H1 (cell line): ENCODE measurements around the gene RRAS2. TPM values are rescaled to one million over a fixed set of nuclear protein-coding genes. Genes with fewer than 3 reads are reported as not detected.

ENCODE experiments used
- CTCF ChIA-PET: fragments of 300-600 bp; sonication (Branson Sonifier 250); formaldehyde crosslinking; loops from one replicate; lab custom pipeline; 2021; ENCODE audit not compliant: partially characterized antibody; lab: Charles Lee
- POLR2A ChIA-PET: fragments of 300-600 bp; sonication (Branson Sonifier 250); formaldehyde crosslinking; loops from one replicate; lab custom pipeline; 2021; ENCODE audit warnings: inconsistent platforms; ENCODE audit not compliant: partially characterized antibody; lab: Charles Lee
- DNase-seq, 2 experiments: peaks; one replicate each; pipeline versions ENCODE4 v3.0.0 to v3.0.0-alpha.2; 2010 to 2022; ENCODE audit warnings: low spot score in 2 of 2, low read depth in 1 of 2, mixed read lengths in 1 of 2
- FAIRE-seq: peaks from 2 replicates; lab custom pipeline; 2011; peaks lifted over from hg19 to GRCh38; lab: Jason Lieb, UNC
- H2AFZ ChIP-seq: 2 replicates; pipeline ENCODE4 v1.8.1; 2012; ENCODE audit warnings: low read length, inconsistent platforms
- H2AK5ac ChIP-seq: 2 replicates; pipeline ENCODE4 v1.6.1; 2013; ENCODE audit warnings: low read depth, low read length
- H2BK120ac ChIP-seq: replicated peaks from 2 replicates; pipeline ENCODE3; 2013; ENCODE audit warnings: low read depth, low read length, inconsistent platforms
- H2BK12ac ChIP-seq: 2 replicates; pipeline ENCODE4 v1.6.1; 2013; ENCODE audit warnings: low read depth, low read length
- H2BK15ac ChIP-seq: 2 replicates; pipeline ENCODE4 v1.6.1; 2013; ENCODE audit warnings: low read length
- H2BK20ac ChIP-seq: 2 replicates; pipeline ENCODE4 v1.6.1; 2013; ENCODE audit warnings: low read length
- H2BK5ac ChIP-seq: 2 replicates; pipeline ENCODE4 v1.6.1; 2013; ENCODE audit warnings: low read depth, low read length
- H3K14ac ChIP-seq: 2 replicates; pipeline ENCODE4 v1.6.1; 2013; ENCODE audit warnings: inconsistent platforms; ENCODE audit not compliant: insufficient read length
- H3K18ac ChIP-seq: 2 replicates; pipeline ENCODE4 v1.6.1; 2013; ENCODE audit warnings: low read length; ENCODE audit errors: extremely low read depth
- H3K23ac ChIP-seq: 2 replicates; pipeline ENCODE4 v1.6.1; 2013; ENCODE audit warnings: inconsistent platforms; ENCODE audit not compliant: insufficient read length
- H3K23me2 ChIP-seq: 2 replicates; pipeline ENCODE4 v1.6.1; 2013; ENCODE audit warnings: low read depth, low read length
- H3K27ac ChIP-seq: 2 replicates; pipeline ENCODE4 v1.6.1; 2011; ENCODE audit warnings: low read depth, low read length, inconsistent platforms
- H3K27me3 ChIP-seq, 4 experiments: replicated peaks in 1 of 4; 1 replicate in 1 of 4; 2 replicates in 3 of 4; pipeline versions ENCODE4 v1.6.1 to v1.8.1; 2011 to 2013; ENCODE audit warnings: low read length in 3 of 4, mild to moderate bottlenecking in 3 of 4, inconsistent platforms in 2 of 4, mixed read lengths in 2 of 4, moderate library complexity in 1 of 4; ENCODE audit not compliant: control insufficient read depth in 3 of 4, insufficient read depth in 3 of 4; ENCODE audit errors: extremely low read depth in 1 of 4
- H3K36me3 ChIP-seq, 4 experiments: 2 replicates each; pipeline versions ENCODE4 v1.6.1 to v1.8.1; 2011 to 2013; ENCODE audit warnings: mild to moderate bottlenecking in 4 of 4, low read length in 3 of 4, moderate library complexity in 2 of 4, control low read depth in 1 of 4, inconsistent platforms in 1 of 4; ENCODE audit not compliant: insufficient read depth in 4 of 4, control insufficient read depth in 2 of 4
- H3K4ac ChIP-seq: replicated peaks from 2 replicates; pipeline ENCODE3; 2013; ENCODE audit warnings: low read length, low read depth, mixed read lengths, inconsistent platforms; ENCODE audit not compliant: insufficient read length
- H3K4me1 ChIP-seq, 4 experiments: replicated peaks in 1 of 4; 1 replicate in 1 of 4; 2 replicates in 3 of 4; pipeline versions ENCODE4 v1.6.1 to v1.8.1; 2011 to 2013; ENCODE audit warnings: low read length in 3 of 4, inconsistent platforms in 2 of 4, mixed read lengths in 1 of 4; ENCODE audit not compliant: insufficient read depth in 4 of 4, control insufficient read depth in 3 of 4
- H3K4me2 ChIP-seq, 2 experiments: 2 replicates each; pipeline versions ENCODE4 v1.6.1 to v1.8.1; 2011 to 2013; ENCODE audit warnings: low read depth in 2 of 2, low read length in 2 of 2, control low read depth in 1 of 2, inconsistent platforms in 1 of 2, mild to moderate bottlenecking in 1 of 2; ENCODE audit not compliant: insufficient read depth in 1 of 2
- H3K4me3 ChIP-seq, 4 experiments: fragments of 200-600, 300-600 bp in 1 of 4; sonication (generic), shearing (Covaris generic), sonication (Bioruptor Twin) in 1 of 4; 2 replicates each; pipeline versions ENCODE4 v1.5.1 to v1.8.1; 2011 to 2016; ENCODE audit warnings: low read length in 4 of 4, low read depth in 3 of 4, control low read depth in 2 of 4, inconsistent platforms in 2 of 4, mild to moderate bottlenecking in 2 of 4, mixed read lengths in 1 of 4, moderate library complexity in 1 of 4; ENCODE audit not compliant: insufficient read depth in 2 of 4; ENCODE audit errors: extremely low read depth in 1 of 4
- H3K56ac ChIP-seq: replicated peaks from 2 replicates; pipeline ENCODE3; 2013; ENCODE audit warnings: low read depth, mild to moderate bottlenecking, mixed read lengths, low read length, inconsistent platforms; ENCODE audit not compliant: insufficient read length
- H3K79me1 ChIP-seq: 2 replicates; pipeline ENCODE4 v1.6.1; 2013; ENCODE audit warnings: low read depth, low read length, control low read depth
- H3K79me2 ChIP-seq, 2 experiments: 2 replicates each; pipeline versions ENCODE4 v1.6.1 to v1.8.1; 2012 to 2013; ENCODE audit warnings: low read length in 2 of 2, mild to moderate bottlenecking in 2 of 2, inconsistent platforms in 1 of 2; ENCODE audit not compliant: insufficient read depth in 2 of 2, control insufficient read depth in 1 of 2
- H3K9ac ChIP-seq, 4 experiments: replicated peaks in 1 of 4; 1 replicate in 1 of 4; 2 replicates in 3 of 4; pipeline versions ENCODE4 v1.6.1 to v1.8.1; 2011 to 2013; ENCODE audit warnings: low read depth in 3 of 4, low read length in 3 of 4, control low read depth in 2 of 4, mild to moderate bottlenecking in 2 of 4, moderate library complexity in 2 of 4, inconsistent platforms in 1 of 4; ENCODE audit errors: extremely low read depth in 1 of 4
- H3K9me3 ChIP-seq, 2 experiments: 2 replicates each; pipeline versions ENCODE4 v1.6.1 to v1.8.1; 2012 to 2013; ENCODE audit warnings: mild to moderate bottlenecking in 2 of 2, moderate library complexity in 2 of 2, control low read depth in 1 of 2, inconsistent platforms in 1 of 2, low read depth in 1 of 2, low read length in 1 of 2, mixed read lengths in 1 of 2; ENCODE audit not compliant: insufficient read depth in 2 of 2
- H4K20me1 ChIP-seq, 2 experiments: replicated peaks in 1 of 2; 2 replicates each; pipeline versions ENCODE3 to v1.8.1; 2011 to 2013; ENCODE audit warnings: inconsistent platforms in 2 of 2, low read length in 2 of 2, mild to moderate bottlenecking in 1 of 2; ENCODE audit not compliant: insufficient read depth in 2 of 2, control insufficient read depth in 1 of 2
- H4K5ac ChIP-seq: 2 replicates; pipeline ENCODE4 v1.6.1; 2013; ENCODE audit warnings: low read length, low read depth, mixed read lengths, inconsistent platforms; ENCODE audit not compliant: insufficient read length
- H4K8ac ChIP-seq: 2 replicates; pipeline ENCODE4 v1.8.0; 2013; ENCODE audit warnings: mild to moderate bottlenecking, moderate library complexity, low read length, inconsistent platforms; ENCODE audit not compliant: insufficient read depth; ENCODE audit errors: extremely low read depth
- H4K91ac ChIP-seq: replicated peaks from 2 replicates; pipeline ENCODE3; 2013; ENCODE audit warnings: low read length, mixed read lengths, inconsistent platforms; ENCODE audit not compliant: insufficient read length
- ATF3 ChIP-seq: IDR thresholded peaks from 2 replicates; pipeline ENCODE4 v1.6.1; 2011; ENCODE audit warnings: low read depth, mild to moderate bottlenecking, low read length; ENCODE audit not compliant: insufficient read depth
- CBX5 ChIP-seq: fragments of 300-800, 300-1000 bp; sonication (generic); IDR thresholded peaks from 2 replicates; pipeline ENCODE4 v1.7.1; 2016; ENCODE audit warnings: antibody characterized with exemption, low read length, low read depth
- KDM4A ChIP-seq: IDR thresholded peaks from one replicate; pipeline ENCODE4 v1.7.1; 2012; ENCODE audit warnings: low read depth, mild to moderate bottlenecking, moderate library complexity, low read length, inconsistent platforms; ENCODE audit not compliant: severe bottlenecking
- KDM5A ChIP-seq: fragments of 200-600 bp; IDR thresholded peaks from 2 replicates; pipeline ENCODE4 v1.7.1; 2012; ENCODE audit warnings: mild to moderate bottlenecking, low read length, inconsistent platforms, mixed read lengths
- NANOG ChIP-seq: IDR thresholded peaks from 2 replicates; pipeline ENCODE4 v1.6.1; 2011; ENCODE audit warnings: low read length, low read depth, mild to moderate bottlenecking, inconsistent platforms; ENCODE audit not compliant: insufficient read depth, poor library complexity, severe bottlenecking
- POLR2AphosphoS5 ChIP-seq: IDR thresholded peaks from 2 replicates; pipeline ENCODE4 v1.6.1; 2011; ENCODE audit warnings: low read depth, low read length
- RNF2 ChIP-seq: fragments of 200-900, 300-1000 bp; sonication (generic); IDR thresholded peaks from 2 replicates; pipeline ENCODE4 v1.7.1; 2016; ENCODE audit warnings: borderline replicate concordance, low read depth, mild to moderate bottlenecking, antibody characterized with exemption, low read length; ENCODE audit not compliant: poor library complexity, severe bottlenecking; ENCODE audit errors: missing control alignments
- SIX5 ChIP-seq: IDR thresholded peaks from 2 replicates; pipeline ENCODE4 v1.6.1; 2011; ENCODE audit warnings: mild to moderate bottlenecking, low read depth, low read length
- TAF1 ChIP-seq: IDR thresholded peaks from 2 replicates; pipeline ENCODE4 v1.6.1; 2011; ENCODE audit warnings: mild to moderate bottlenecking, low read depth, low read length
- TAF7 ChIP-seq: optimal IDR thresholded peaks from 2 replicates; pipeline ENCODE3; 2011; ENCODE audit warnings: low read depth, mild to moderate bottlenecking, inconsistent platforms, low read length, moderate library complexity, borderline replicate concordance
- WGBS, 2 experiments: shearing (Covaris generic) in 1 of 2; methylation state at CpG; one replicate each; pipeline versions ENCODE4 v1.1.6 to v1.1.7; 2013 to 2015; ENCODE audit warnings: low lambda C conversion rate in 2 of 2, mixed read lengths in 2 of 2, inconsistent platforms in 1 of 2, low coverage in 1 of 2, missing lambda C conversion rate in 1 of 2; ENCODE audit not compliant: insufficient replicate concordance in 2 of 2, insufficient coverage in 1 of 2, insufficient read length in 1 of 2; ENCODE audit errors: extremely low coverage in 1 of 2, missing lambda C conversion rate in 1 of 2; 5-methylcytosine and 5-hydroxymethylcytosine counted together
- polyA plus RNA-seq, 7 experiments: library from polyadenylated mRNA; depleted of rRNA in 3 of 7; stranded (reverse) in 5 of 7; unstranded in 2 of 7; fragments of >200 nt in 5 of 7; fragments of 200-250 nt in 2 of 7; gene quantifications; 1 replicate in 5 of 7; 2 replicates in 1 of 7; 4 replicates in 1 of 7; pipeline versions ENCODE4 v1.2.1 to v1.2.3, GENCODE V29; 2011 to 2013; ENCODE audit warnings: missing spikeins in 2 of 7, mixed read lengths in 2 of 7
- total RNA-seq: library from RNA; stranded (reverse); fragmentation: NEBNext Ultra II Directional; extraction: Animal tissue kit (Norgen Biotek cat#: 25700); gene quantifications from 2 replicates; pipeline ENCODE4 v1.2.1, GENCODE V29; 2021

Gene RRAS2
- total and polyA plus RNA-seq, 2 of the 8 experiments (the other 6 are each of a cell fraction or from before 2014, with no cell fraction given): 72.3 to 234 TPM

GRCh38 chr11:14339356-14339755 is 19.6 kb downstream of the RRAS2 start:
- Histone ChIP-seq H3K4me1 (peaks cover 5 to 35% (median 18%) of the 10 kb centered on the region in 4 experiments; a peak in 6 of 7 replicates), H3K4ac (no peak overlapping the region), H4K91ac (no peak overlapping the region), H3K27me3 (no peaks in the 10 kb centered on the region), H4K5ac (peak overlapping the region; percentile 83), H3K14ac (no peak overlapping the region), H3K9ac (no peak overlapping the region; a peak in 1 of 7 replicates), H2AFZ (no peak overlapping the region), H2BK5ac (no peak overlapping the region), H3K4me2 (peak overlapping the region in 1 of 2 experiments; percentile 71; a peak in 3 of 4 replicates), H2BK120ac (no peak overlapping the region), H3K23me2 (peaks cover 10% of the 10 kb centered on the region), H4K20me1 (no peaks in the 10 kb centered on the region), H3K56ac (no peak overlapping the region), H3K4me3 (peak overlapping the region in 1 of 4 experiments; percentile 21; a peak in 1 of 8 replicates), H3K27ac (no peak overlapping the region), H4K8ac (no peak overlapping the region; the same call in 1 of the 2 replicates), H2AK5ac (no peak overlapping the region), H3K18ac (no peak overlapping the region; the same call in 1 of the 2 replicates), H3K36me3 (no peaks in the 10 kb centered on the region), H3K23ac (no peak overlapping the region), H2BK12ac (no peak overlapping the region; the same call in 1 of the 2 replicates), H2BK15ac (no peak overlapping the region), H2BK20ac (no peak overlapping the region), H3K79me1 (no peaks in the 10 kb centered on the region), H3K9me3 (peaks cover 0 to 3% of the 10 kb centered on the region in 2 experiments; a peak in 2 of 4 replicates), H3K79me2 (peaks cover 40 to 95% of the 10 kb centered on the region in 2 experiments)
- DNase-seq: no peak
- WGBS, 2 experiments: 35% methylated on average over 1 of the region's 1 CpG; no CpG with 5 or more reads in 1 of the 2 experiments
- FAIRE-seq: no peak
- POLR2A ChIA-PET: interaction anchor here (0.7 to 2.0 kb wide), 13 partner anchors 7 to 74 kb away, joined by 3 to 13 read pairs (median 5); no protein-coding TSS in a partner anchor
- CTCF ChIA-PET: interaction anchor here (0.9 to 2.7 kb wide), 7 partner anchors 13 to 80 kb away, joined by 3 to 13 read pairs (median 5); no protein-coding TSS in a partner anchor
- TF ChIP-seq KDM5A (no peak), KDM4A (no peak), RNF2 (no peak), SIX5 (no peak), CBX5 (no peak), TAF1 (no peak), ATF3 (no peak), POLR2AphosphoS5 (no peak), TAF7 (no peak), NANOG (no peak)
